Measurements from ENCODE around the gene ATRNL1.

- TF ChIP-seq POLR2AphosphoS5 (IDR thresholded peaks at IDR 0.05; ENCODE audit: low read depth) = no peak
- TF ChIP-seq CTCF (conservative IDR thresholded peaks at IDR 0.05; ENCODE audit: low read depth in 2 of 2) = no peak
- no peak for TF ChIP-seq EZH2 (IDR thresholded peaks at IDR 0.05; ENCODE audit: low read depth, unreplicated experiment)
- TF ChIP-seq REST (IDR thresholded peaks at IDR 0.05; ENCODE audit: unreplicated experiment) = no peak
- TF ChIP-seq CREB1 (CRISPR knock-in tag; IDR thresholded peaks at IDR 0.05; ENCODE audit: low read depth) = no peak
- no peak for TF ChIP-seq ETS1 (IDR thresholded peaks at IDR 0.05)
- TF ChIP-seq EZH2phosphoT487 (IDR thresholded peaks at IDR 0.05; ENCODE audit: unreplicated experiment) = no peak
- no peak for TF ChIP-seq NANOG (IDR thresholded peaks at IDR 0.05; ENCODE audit: borderline replicate concordance)
These were observed 791.2 kb downstream of the ATRNL1 start for GRCh38 chr10:115884331-115884730.

Data from GM23338 (cell line).